GM18870 (cell line): Measurements from ENCODE around the gene METTL9.
"Not testable (repeated sequence)": the region's sequence is repeated elsewhere in the genome, so short reads cannot be mapped to it uniquely, and the experiment has no call there.

Source experiments
- ATAC-seq: cut with Tn5 transposase; IDR thresholded peaks from one replicate; pipeline ENCODE4 v1.9.1; 2021; ENCODE audit warnings: moderate library complexity; ENCODE audit not compliant: unreplicated experiment

Gene METTL9

GRCh38 chr16:21656795-21657768, 57.7 kb downstream of the METTL9 start:
- ATAC-seq = no peak

- no peak for ATAC-seq
Observed at GRCh38 chr16:21659124-21659523, 59.7 kb downstream of the METTL9 start.

- no peak for ATAC-seq
Observed at GRCh38 chr16:21663889-21664647, 64.7 kb downstream of the METTL9 start, which contains the start of gene OTOA. Gene OTOA (plus strand): TSS chr16:21663968. CDS start chr16:21678515, 14,547 bp downstream.

GRCh38 chr16:21664801-21665492, 65.6 kb downstream of the METTL9 start:
- ATAC-seq = no peak

- no peak for ATAC-seq
Observed at GRCh38 chr16:21666772-21667171, 67.4 kb downstream of the METTL9 start.

DNA sequence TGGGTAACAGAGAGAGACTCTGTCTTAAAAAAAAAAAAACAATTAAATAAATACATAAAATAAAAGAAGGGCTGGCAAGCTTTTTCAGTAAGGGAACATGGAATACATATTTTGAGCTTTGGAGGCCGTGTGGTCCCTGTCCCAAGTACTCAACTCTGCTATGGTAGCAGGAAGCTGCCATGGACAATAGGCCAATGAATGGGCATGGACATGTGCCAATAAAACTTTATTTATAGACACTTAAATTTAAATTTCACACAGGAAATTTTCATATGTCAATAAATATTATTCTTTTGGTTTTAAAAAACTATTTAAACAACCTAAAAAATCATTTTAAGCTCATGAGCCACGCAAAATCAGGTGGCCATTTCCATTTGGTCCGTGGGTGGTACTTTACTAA, 68.2 kb downstream of the METTL9 start:
- no peak for ATAC-seq

DNA sequence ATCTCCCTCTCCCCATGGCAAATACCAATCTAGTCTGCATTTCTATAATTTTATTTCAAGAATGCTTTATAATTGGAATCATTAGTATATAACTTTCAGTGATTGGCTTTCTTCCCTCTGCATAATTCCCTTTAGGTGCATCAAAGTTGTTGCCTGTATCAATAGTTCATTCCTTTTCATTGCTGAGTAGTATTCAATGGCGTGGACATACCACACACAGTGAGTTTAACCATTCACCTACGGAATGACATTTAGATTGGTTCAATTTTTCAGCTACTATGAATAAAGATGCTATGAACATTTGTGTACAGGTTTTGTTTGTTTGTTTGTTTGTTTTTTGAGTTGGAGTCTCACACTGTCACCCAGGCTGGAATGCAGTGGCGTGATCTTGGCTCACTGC, 74.1 kb downstream of the METTL9 start:
- no peak for ATAC-seq

DNA sequence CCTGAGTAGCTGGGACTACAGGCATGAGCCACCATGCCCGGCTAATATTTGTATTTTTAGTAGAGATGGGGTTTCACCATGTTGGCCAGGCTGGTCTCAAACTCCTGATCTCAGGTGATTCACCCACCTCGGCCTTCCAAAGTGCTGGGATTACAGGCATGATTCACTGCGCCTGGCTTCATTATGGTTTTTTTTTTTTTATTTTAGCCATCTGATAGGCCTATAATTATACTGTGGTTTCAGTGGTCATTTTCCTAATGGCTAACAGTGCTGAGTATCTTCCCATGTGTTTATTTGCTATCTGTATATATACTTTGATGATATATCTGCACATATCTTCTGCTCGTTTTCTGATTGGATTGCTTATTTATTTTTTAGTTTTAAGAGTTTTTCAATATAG, 75.1 kb downstream of the METTL9 start:
- not testable (repeated sequence) for ATAC-seq

- ATAC-seq = not testable (repeated sequence)
Observed at GRCh38 chr16:21680714-21681113, 81.3 kb downstream of the METTL9 start.

DNA sequence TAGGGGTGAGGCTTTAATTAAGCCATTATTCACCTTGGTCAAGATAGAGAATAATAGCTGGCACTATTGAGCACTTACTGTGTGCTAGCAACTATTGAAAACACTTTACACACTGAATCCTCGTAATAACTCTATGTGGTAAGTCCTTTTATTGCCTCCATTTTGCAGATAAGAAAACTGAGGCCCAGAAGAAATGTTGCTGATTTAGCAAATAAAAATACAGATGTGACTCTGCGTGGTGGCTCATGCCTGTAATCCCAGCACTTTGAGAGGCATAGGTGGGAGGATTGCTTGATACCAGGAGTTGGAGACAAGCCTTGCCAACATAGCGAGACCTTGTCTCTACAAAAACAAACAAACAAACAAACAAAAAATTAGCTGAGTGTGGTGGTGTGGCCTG, 83.8 kb downstream of the METTL9 start:
- no peak for ATAC-seq

DNA sequence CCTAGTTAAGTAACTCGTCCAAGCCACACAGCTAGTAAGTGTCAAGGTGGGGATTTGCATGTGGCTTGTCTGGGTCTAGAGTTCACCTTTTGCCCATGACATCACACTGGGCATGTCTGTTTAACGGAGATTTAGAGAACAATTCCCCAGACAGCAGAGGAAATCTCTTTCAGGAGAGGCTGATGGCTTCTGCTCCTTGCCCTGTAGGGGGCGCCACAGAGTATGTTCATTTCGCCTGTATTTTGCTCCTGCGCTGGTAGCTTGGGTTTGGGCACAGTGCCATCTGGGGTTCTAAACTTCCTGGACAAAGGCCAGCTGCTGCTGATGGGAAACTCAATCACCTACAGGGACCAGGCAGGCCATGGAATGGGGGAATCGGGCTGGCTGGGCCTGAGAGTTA, 84.8 kb downstream of the METTL9 start:
- no peak for ATAC-seq

- no peak for ATAC-seq
Observed at GRCh38 chr16:21685034-21685455, 85.7 kb downstream of the METTL9 start.

- no peak for ATAC-seq
Observed at GRCh38 chr16:21689107-21689506, 89.7 kb downstream of the METTL9 start.

DNA sequence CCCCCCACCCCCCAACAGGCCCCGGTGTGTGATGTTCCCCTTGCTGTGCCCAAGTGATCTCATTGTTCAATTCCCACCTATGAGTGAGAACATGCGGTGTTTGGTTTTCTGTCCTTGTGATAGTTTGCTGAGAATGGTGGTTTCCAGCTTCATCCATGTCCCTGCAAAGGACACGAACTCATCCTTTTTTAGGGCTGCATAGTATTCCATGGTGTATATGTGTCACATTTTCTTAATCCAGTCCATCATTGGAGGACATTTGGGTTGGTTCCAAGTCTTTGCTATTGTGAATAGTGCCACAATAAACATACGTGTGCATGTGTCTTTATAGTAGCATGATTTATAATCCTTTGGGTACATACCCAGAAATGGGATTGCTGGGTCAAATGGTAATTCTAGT, 91.6 kb downstream of the METTL9 start:
- ATAC-seq = not testable (repeated sequence)

DNA sequence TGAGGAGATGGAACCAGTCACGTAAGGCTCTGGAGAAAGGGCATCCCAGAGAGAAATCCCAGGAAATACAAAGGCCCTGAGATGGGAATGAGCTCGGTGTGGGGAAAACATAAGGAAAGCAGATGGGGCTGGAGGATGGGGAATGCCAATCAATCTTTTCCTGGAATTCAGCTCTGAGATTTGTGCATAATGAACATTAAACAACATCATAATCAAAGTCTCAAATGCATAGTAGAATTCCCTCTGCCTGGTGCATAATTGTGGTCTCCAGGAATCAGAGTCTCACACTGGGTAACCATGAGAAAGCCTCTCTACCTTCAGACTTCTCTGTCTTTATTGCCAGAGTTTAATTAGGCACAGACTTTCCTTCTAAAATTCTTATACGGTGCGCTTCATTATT, 95.2 kb downstream of the METTL9 start:
- ATAC-seq = no peak

DNA sequence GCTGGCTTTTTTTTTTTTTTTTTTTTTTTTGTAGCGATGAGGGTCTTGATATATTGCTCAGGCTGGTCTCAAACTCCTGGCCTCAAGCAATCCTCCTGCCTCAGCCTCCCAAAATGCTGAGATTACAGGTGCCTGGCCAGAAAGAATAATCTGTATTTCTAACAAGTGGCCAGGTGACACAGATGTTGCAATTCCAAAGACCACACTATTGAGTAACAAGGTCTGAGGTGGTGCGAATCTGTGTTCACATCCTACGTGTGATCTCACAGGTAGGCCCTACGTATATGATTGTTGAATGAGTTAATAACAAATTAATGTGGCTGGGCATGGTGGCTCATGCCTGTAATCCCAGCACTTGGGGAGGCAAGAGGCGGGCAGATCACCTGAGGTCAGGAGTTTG, 97.7 kb downstream of the METTL9 start:
- ATAC-seq = no peak

- no peak for ATAC-seq
Observed at GRCh38 chr16:21698169-21699032, 99.0 kb downstream of the METTL9 start.

DNA sequence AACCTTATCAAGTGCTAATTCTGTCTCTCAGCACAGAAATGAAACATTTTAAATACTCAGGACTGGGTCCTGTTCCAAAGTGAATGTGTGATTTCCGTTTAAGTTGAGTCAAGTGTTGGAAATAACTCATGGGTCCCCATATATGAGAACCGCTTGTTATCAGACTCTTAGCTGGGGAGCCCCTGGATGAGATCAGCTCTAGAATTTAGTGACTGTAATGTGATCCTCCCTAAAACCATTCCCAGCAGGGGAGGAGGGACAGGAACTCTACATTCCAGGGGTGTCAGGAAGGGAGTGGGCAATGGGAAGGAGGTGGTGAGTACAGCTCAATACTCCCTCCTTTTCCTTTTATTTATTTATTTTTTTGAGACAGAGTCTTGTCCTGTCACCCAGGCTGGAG, 101.9 kb downstream of the METTL9 start:
- ATAC-seq = no peak

- ATAC-seq = no peak
Observed at GRCh38 chr16:21702276-21702675, 102.9 kb downstream of the METTL9 start.

DNA sequence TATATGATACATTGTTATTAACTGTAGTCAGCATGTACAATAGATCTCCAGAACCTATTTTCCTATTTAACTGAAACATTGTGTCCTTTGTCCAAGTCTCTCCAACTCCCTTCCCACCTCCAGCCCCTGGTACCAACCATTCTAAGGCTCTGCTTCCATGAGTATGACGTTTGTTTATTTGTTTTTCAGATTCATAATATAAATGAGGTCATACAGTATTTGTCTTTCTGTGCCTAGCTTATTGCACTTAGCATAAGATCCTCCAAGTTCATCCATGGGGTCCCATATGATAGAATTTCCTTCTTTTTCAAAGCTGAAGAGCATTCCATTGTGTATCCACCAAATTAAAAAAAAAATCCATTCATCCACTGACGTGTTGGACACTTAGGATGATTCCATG, 103.8 kb downstream of the METTL9 start:
- ATAC-seq = no peak
